ENCODE measurements around the gene TMTC4.

Gene TMTC4

GRCh38 chr13:100646030-100646673 is 28.4 kb downstream of the TMTC4 start:
- FAIRE-seq, result no peak
- no peak for DNase-seq (ENCODE audit: insufficient read length)
- no peak for TF ChIP-seq POLR2A (IDR thresholded peaks at IDR 0.05; ENCODE audit: low read depth, low read length)
- no peak for TF ChIP-seq TAF1 (IDR thresholded peaks at IDR 0.05; ENCODE audit: borderline replicate concordance, low read depth, low read length)
- no peak for TF ChIP-seq POLR2AphosphoS5 (IDR thresholded peaks at IDR 0.05; ENCODE audit: low read depth, low read length)

- DNase-seq (ENCODE audit: insufficient read length) (no peak), FAIRE-seq (no peak)
- no peak for TF ChIP-seq POLR2AphosphoS5 (IDR thresholded peaks at IDR 0.05; ENCODE audit: low read depth, low read length)
- no peak for TF ChIP-seq TAF1 (IDR thresholded peaks at IDR 0.05; ENCODE audit: borderline replicate concordance, low read depth, low read length)
- TF ChIP-seq POLR2A (IDR thresholded peaks at IDR 0.05; ENCODE audit: low read depth, low read length), result no peak
These were observed 29.2 kb downstream of the TMTC4 start for GRCh38 chr13:100645382-100645781.

- DNase-seq (ENCODE audit: insufficient read length) (no peak), FAIRE-seq (no peak)
- TF ChIP-seq POLR2AphosphoS5 (IDR thresholded peaks at IDR 0.05; ENCODE audit: low read depth, low read length) (no peak), POLR2A (IDR thresholded peaks at IDR 0.05; ENCODE audit: low read depth, low read length) (no peak), TAF1 (IDR thresholded peaks at IDR 0.05; ENCODE audit: borderline replicate concordance, low read depth, low read length) (no peak)
These were observed 30.2 kb downstream of the TMTC4 start for GRCh38 chr13:100644371-100644770.

GRCh38 chr13:100637796-100638195 is 36.8 kb downstream of the TMTC4 start:
- TF ChIP-seq POLR2AphosphoS5 (IDR thresholded peaks at IDR 0.05; ENCODE audit: low read depth, low read length), result no peak
- no peak for TF ChIP-seq TAF1 (IDR thresholded peaks at IDR 0.05; ENCODE audit: borderline replicate concordance, low read depth, low read length)
- no peak for TF ChIP-seq POLR2A (IDR thresholded peaks at IDR 0.05; ENCODE audit: low read depth, low read length)
- DNase-seq (ENCODE audit: insufficient read length) (no peak), FAIRE-seq (no peak)

GRCh38 chr13:100637380-100637779 is 37.2 kb downstream of the TMTC4 start:
- TF ChIP-seq POLR2AphosphoS5 (IDR thresholded peaks at IDR 0.05; ENCODE audit: low read depth, low read length) (no peak), POLR2A (IDR thresholded peaks at IDR 0.05; ENCODE audit: low read depth, low read length) (no peak), TAF1 (IDR thresholded peaks at IDR 0.05; ENCODE audit: borderline replicate concordance, low read depth, low read length) (no peak)
- FAIRE-seq, result no peak
- no peak for DNase-seq (ENCODE audit: insufficient read length)

GRCh38 chr13:100636441-100636840 is 38.2 kb downstream of the TMTC4 start:
- no peak for TF ChIP-seq POLR2AphosphoS5 (IDR thresholded peaks at IDR 0.05; ENCODE audit: low read depth, low read length)
- no peak for TF ChIP-seq POLR2A (IDR thresholded peaks at IDR 0.05; ENCODE audit: low read depth, low read length)
- TF ChIP-seq TAF1 (IDR thresholded peaks at IDR 0.05; ENCODE audit: borderline replicate concordance, low read depth, low read length), result no peak
- DNase-seq (ENCODE audit: insufficient read length), result no peak
- FAIRE-seq, result no peak

GRCh38 chr13:100636004-100636403 is 38.6 kb downstream of the TMTC4 start:
- FAIRE-seq (no peak), DNase-seq (ENCODE audit: insufficient read length) (no peak)
- no peak for TF ChIP-seq TAF1 (IDR thresholded peaks at IDR 0.05; ENCODE audit: borderline replicate concordance, low read depth, low read length)
- TF ChIP-seq POLR2AphosphoS5 (IDR thresholded peaks at IDR 0.05; ENCODE audit: low read depth, low read length), result no peak
- no peak for TF ChIP-seq POLR2A (IDR thresholded peaks at IDR 0.05; ENCODE audit: low read depth, low read length)

- FAIRE-seq, result no peak
These were observed 39.9 kb downstream of the TMTC4 start for GRCh38 chr13:100634696-100635095.

GRCh38 chr13:100633461-100633860 is 41.1 kb downstream of the TMTC4 start:
- DNase-seq (ENCODE audit: insufficient read length) (no peak), FAIRE-seq (no peak)
- TF ChIP-seq POLR2A (IDR thresholded peaks at IDR 0.05; ENCODE audit: low read depth, low read length) (no peak), TAF1 (IDR thresholded peaks at IDR 0.05; ENCODE audit: borderline replicate concordance, low read depth, low read length) (no peak), POLR2AphosphoS5 (IDR thresholded peaks at IDR 0.05; ENCODE audit: low read depth, low read length) (no peak)

More at GRCh38 chr13:100634696-100635095, 39.9 kb downstream of the TMTC4 start:
- DNase-seq (ENCODE audit: insufficient read length), result no peak
- TF ChIP-seq POLR2A (IDR thresholded peaks at IDR 0.05; ENCODE audit: low read depth, low read length) (no peak), POLR2AphosphoS5 (IDR thresholded peaks at IDR 0.05; ENCODE audit: low read depth, low read length) (no peak), TAF1 (IDR thresholded peaks at IDR 0.05; ENCODE audit: borderline replicate concordance, low read depth, low read length) (no peak)

GRCh38 chr13:100630555-100630954 is 44.0 kb downstream of the TMTC4 start:
- TF ChIP-seq POLR2AphosphoS5 (IDR thresholded peaks at IDR 0.05; ENCODE audit: low read depth, low read length) (no peak), TAF1 (IDR thresholded peaks at IDR 0.05; ENCODE audit: borderline replicate concordance, low read depth, low read length) (no peak), POLR2A (IDR thresholded peaks at IDR 0.05; ENCODE audit: low read depth, low read length) (no peak)
- DNase-seq (ENCODE audit: insufficient read length) (no peak), FAIRE-seq (no peak)

GRCh38 chr13:100627120-100627519 is 47.5 kb downstream of the TMTC4 start:
- TF ChIP-seq POLR2A (IDR thresholded peaks at IDR 0.05; ENCODE audit: low read depth, low read length), result no peak
- no peak for TF ChIP-seq TAF1 (IDR thresholded peaks at IDR 0.05; ENCODE audit: borderline replicate concordance, low read depth, low read length)
- no peak for TF ChIP-seq POLR2AphosphoS5 (IDR thresholded peaks at IDR 0.05; ENCODE audit: low read depth, low read length)
- FAIRE-seq (no peak), DNase-seq (ENCODE audit: insufficient read length) (no peak)

GRCh38 chr13:100625447-100625846 is 49.1 kb downstream of the TMTC4 start:
- FAIRE-seq, result no peak
- TF ChIP-seq TAF1 (IDR thresholded peaks at IDR 0.05; ENCODE audit: borderline replicate concordance, low read depth, low read length) (no peak), POLR2A (IDR thresholded peaks at IDR 0.05; ENCODE audit: low read depth, low read length) (no peak), POLR2AphosphoS5 (IDR thresholded peaks at IDR 0.05; ENCODE audit: low read depth, low read length) (no peak)
- DNase-seq (ENCODE audit: insufficient read length), result no peak

Data from GM12892 (cell line).